H9 (cell line): ENCODE data around the gene BACH1. TPM values are rescaled to one million over a fixed set of nuclear protein-coding genes. Genes with fewer than 3 reads are reported as not detected.

Experiments
- DNase-seq: peaks from one replicate; pipeline ENCODE4 v3.0.0-alpha.2; 2017
- H2AFZ ChIP-seq: one replicate; pipeline ENCODE4 v1.6.1; 2013; ENCODE audit warnings: mild to moderate bottlenecking, low read length, control low read depth, moderate library complexity
- H2AK5ac ChIP-seq: 2 replicates; pipeline ENCODE4 v1.6.1; 2013; ENCODE audit warnings: low read length, control low read depth, mixed read lengths; ENCODE audit not compliant: insufficient read length
- H2BK120ac ChIP-seq: one replicate; pipeline ENCODE4 v1.6.1; 2013; ENCODE audit warnings: low read depth, mild to moderate bottlenecking, low read length, control low read depth, inconsistent platforms; ENCODE audit not compliant: poor library complexity, severe bottlenecking
- H2BK12ac ChIP-seq: 2 replicates; pipeline ENCODE4 v1.6.1; 2013; ENCODE audit warnings: low read length, control low read depth, mixed read lengths, low read depth; ENCODE audit not compliant: insufficient read length
- H2BK15ac ChIP-seq: 2 replicates; pipeline ENCODE4 v1.6.1; 2013; ENCODE audit warnings: low read depth, low read length, control low read depth
- H2BK20ac ChIP-seq: one replicate; pipeline ENCODE4 v1.6.1; 2013; ENCODE audit warnings: low read depth, mild to moderate bottlenecking, low read length, control low read depth, inconsistent platforms; ENCODE audit not compliant: poor library complexity, severe bottlenecking
- H2BK5ac ChIP-seq: 2 replicates; pipeline ENCODE4 v1.6.1; 2013; ENCODE audit warnings: low read length, control low read depth, mixed read lengths; ENCODE audit not compliant: insufficient read length
- H3K14ac ChIP-seq: 2 replicates; pipeline ENCODE4 v1.6.1; 2013; ENCODE audit warnings: low read length, control low read depth; ENCODE audit not compliant: insufficient read depth
- H3K18ac ChIP-seq: 2 replicates; pipeline ENCODE4 v1.6.1; 2013; ENCODE audit warnings: low read depth, mild to moderate bottlenecking, mixed read lengths, low read length, control low read depth; ENCODE audit not compliant: insufficient read length
- H3K23ac ChIP-seq: 2 replicates; pipeline ENCODE4 v1.6.1; 2013; ENCODE audit warnings: low read length, control low read depth, mixed read lengths, low read depth; ENCODE audit not compliant: insufficient read length
- H3K23me2 ChIP-seq: 2 replicates; pipeline ENCODE4 v1.6.1; 2013; ENCODE audit warnings: low read depth, mild to moderate bottlenecking, mixed read lengths, low read length, control low read depth; ENCODE audit not compliant: insufficient read length, poor library complexity, severe bottlenecking
- H3K27ac ChIP-seq: 2 replicates; pipeline ENCODE4 v1.5.1; 2013; ENCODE audit warnings: low read length, control low read depth, mixed read lengths, low read depth; ENCODE audit not compliant: insufficient read length
- H3K27me3 ChIP-seq: 2 replicates; pipeline ENCODE4 v1.6.1; 2013; ENCODE audit warnings: low read length, control low read depth, inconsistent platforms; ENCODE audit not compliant: insufficient read depth
- H3K4ac ChIP-seq: 2 replicates; pipeline ENCODE4 v1.6.1; 2013; ENCODE audit warnings: low read depth, mild to moderate bottlenecking, control low read depth, inconsistent platforms, low read length, moderate library complexity
- H3K4me1 ChIP-seq: 2 replicates; pipeline ENCODE4 v1.6.1; 2013; ENCODE audit warnings: low read length, control low read depth, inconsistent platforms; ENCODE audit not compliant: insufficient read depth
- H3K4me2 ChIP-seq: 2 replicates; pipeline ENCODE4 v1.6.1; 2013; ENCODE audit warnings: low read length, control low read depth, mixed read lengths; ENCODE audit not compliant: insufficient read length, insufficient read depth
- H3K56ac ChIP-seq: 2 replicates; pipeline ENCODE4 v1.6.1; 2013; ENCODE audit warnings: low read depth, mild to moderate bottlenecking, mixed read lengths, low read length, control low read depth; ENCODE audit not compliant: insufficient read length
- H3K79me1 ChIP-seq: 2 replicates; pipeline ENCODE4 v1.6.1; 2013; ENCODE audit warnings: low read depth, mild to moderate bottlenecking, moderate library complexity, low read length, control low read depth, inconsistent platforms; ENCODE audit not compliant: insufficient read depth, poor library complexity, severe bottlenecking
- H3K79me2 ChIP-seq: 2 replicates; pipeline ENCODE4 v1.6.1; 2013; ENCODE audit warnings: low read length, control low read depth, inconsistent platforms; ENCODE audit not compliant: insufficient read depth
- H3K9ac ChIP-seq: 2 replicates; pipeline ENCODE4 v1.6.1; 2013; ENCODE audit warnings: low read length, control low read depth, mixed read lengths; ENCODE audit not compliant: insufficient read length; ENCODE audit errors: extremely low read depth
- H3K9me3 ChIP-seq: one replicate; pipeline ENCODE4 v1.6.1; 2013; ENCODE audit warnings: low read depth, low read length, inconsistent platforms; ENCODE audit not compliant: control insufficient read depth
- H3T11ph ChIP-seq: one replicate; pipeline ENCODE4 v1.6.1; 2013; ENCODE audit warnings: mild to moderate bottlenecking, low read length, control low read depth, inconsistent platforms
- H4K20me1 ChIP-seq: one replicate; pipeline ENCODE4 v1.6.1; 2013; ENCODE audit not compliant: control insufficient read depth, insufficient read length, insufficient read depth
- H4K5ac ChIP-seq: 2 replicates; pipeline ENCODE4 v1.6.1; 2013; ENCODE audit warnings: low read depth, mild to moderate bottlenecking, mixed read lengths, low read length, control low read depth; ENCODE audit not compliant: insufficient read length
- H4K8ac ChIP-seq: replicated peaks from 2 replicates; pipeline ENCODE4 v1.6.1; 2013; ENCODE audit warnings: low read length, control low read depth, mixed read lengths, low read depth; ENCODE audit not compliant: insufficient read length
- H4K91ac ChIP-seq: 2 replicates; pipeline ENCODE4 v1.6.1; 2013; ENCODE audit warnings: low read depth, mild to moderate bottlenecking, moderate library complexity, mixed read lengths, low read length, control low read depth; ENCODE audit not compliant: insufficient read length
- H3K27ac Mint-ChIP-seq, 3 experiments: 2 replicates in 2 of 3; 3 replicates in 1 of 3; pipeline ENCODE4 v1.8.0; 2020 to 2021; ENCODE audit warnings: mixed read lengths in 3 of 3, mild to moderate bottlenecking in 1 of 3, moderate library complexity in 1 of 3
- H3K27me3 Mint-ChIP-seq: 2 replicates; pipeline ENCODE4 v1.8.0; 2021; ENCODE audit warnings: low read depth, mild to moderate bottlenecking, moderate library complexity, mixed read lengths
- H3K36me3 Mint-ChIP-seq, 3 experiments: 2 replicates in 2 of 3; 3 replicates in 1 of 3; pipeline ENCODE4 v1.8.0; 2020 to 2021; ENCODE audit warnings: low read depth in 3 of 3, mixed read lengths in 3 of 3; ENCODE audit not compliant: insufficient read depth in 1 of 3
- H3K4me1 Mint-ChIP-seq, 2 experiments: 2 replicates each; pipeline ENCODE4 v1.8.0; 2020; ENCODE audit warnings: mixed read lengths in 2 of 2
- H3K4me3 Mint-ChIP-seq, 2 experiments: 2 replicates in 1 of 2; 3 replicates in 1 of 2; pipeline ENCODE4 v1.8.0; 2020 to 2021; ENCODE audit warnings: mild to moderate bottlenecking in 2 of 2, mixed read lengths in 2 of 2, moderate library complexity in 1 of 2
- H3K9me3 Mint-ChIP-seq, 2 experiments: 2 replicates in 1 of 2; 3 replicates in 1 of 2; pipeline ENCODE4 v1.8.0; 2020; ENCODE audit warnings: mild to moderate bottlenecking in 2 of 2, mixed read lengths in 2 of 2, moderate library complexity in 1 of 2
- CTCF ChIP-seq: fragments of 200-600 bp; sonication (generic); conservative IDR thresholded peaks from 3 replicates; pipeline ENCODE4 v1.8.0; 2021; ENCODE audit warnings: antibody characterized with exemption, mild to moderate bottlenecking
- WGBS: extraction: QIAGEN DNeasy Blood & Tissue Kit; methylation state at CpG from one replicate; pipeline ENCODE4 v1.1.7; 2013; ENCODE audit warnings: missing lambda C conversion rate, low lambda C conversion rate, mixed read lengths; ENCODE audit not compliant: insufficient read length; ENCODE audit errors: extremely low coverage; 5-methylcytosine and 5-hydroxymethylcytosine counted together
- total RNA-seq: library from RNA; stranded (reverse); gene quantifications from 2 replicates; pipeline ENCODE4 v1.2.1, GENCODE V29; 2021

BACH1 gene
- total RNA-seq, 1 experiment from 2014 or later = 42.4 TPM

GRCh38 chr21:29379517-29380054 is 80.9 kb downstream of the BACH1 start:
- Histone ChIP-seq H3K4me1 (0 out of 2 replicates have a peak, but pooled peaks cover 3% of the 10 kb centered on the region), H4K8ac (no peak overlapping the region), H3K14ac (no peak overlapping the region), H4K20me1 (no peaks in the 10 kb centered on the region), H2BK20ac (no peak overlapping the region), H2BK120ac (no peak overlapping the region), H2AK5ac (no peak overlapping the region), H4K91ac (no peak overlapping the region), H2BK12ac (no peak overlapping the region), H3K9ac (no peak overlapping the region), H3K56ac (no peak overlapping the region), H2AFZ (no peak overlapping the region), H3K23ac (no peak overlapping the region), H2BK5ac (no peak overlapping the region), H3T11ph (no peak overlapping the region), H3K27me3 (no peaks in the 10 kb centered on the region), H3K79me1 (no peaks in the 10 kb centered on the region), H3K27ac (no peak overlapping the region), H3K79me2 (no peaks in the 10 kb centered on the region), H3K23me2 (no peaks in the 10 kb centered on the region), H2BK15ac (no peak overlapping the region), H3K4ac (no peak overlapping the region), H3K9me3 (no peaks in the 10 kb centered on the region), H3K18ac (no peak overlapping the region), H3K4me2 (no peak overlapping the region), H4K5ac (no peak overlapping the region)
- H3K27ac Mint-ChIP-seq = no peak overlapping the region
- TF ChIP-seq CTCF = no peak
- peaks cover 0 to 3% (median 0%) of the 10 kb centered on the region in 3 experiments; a peak in 1 of 7 replicates for H3K36me3 Mint-ChIP-seq
- no peaks in the 10 kb centered on the region for H3K27me3 Mint-ChIP-seq
- peaks cover 4 to 6% of the 10 kb centered on the region in 2 experiments; a peak in 3 of 4 replicates for H3K4me1 Mint-ChIP-seq
- DNase-seq = no peak
- WGBS = no CpG with 5 or more reads among the region's 6 CpGs
- no peak overlapping the region for H3K4me3 Mint-ChIP-seq
- H3K9me3 Mint-ChIP-seq = no peaks in the 10 kb centered on the region
